Nephron (organoid): ENCODE measurements around the gene ALDH2.
A peak's percentile ranks its signal among the peaks of the same experiment; 100 is the strongest.

Experiments
- H3K27ac Mint-ChIP-seq, 3 experiments: 2 replicates each; pipeline ENCODE4 v1.8.0; 2020; ENCODE audit warnings: mixed read lengths in 3 of 3, mild to moderate bottlenecking in 2 of 3, moderate library complexity in 1 of 3
- H3K27me3 Mint-ChIP-seq: 2 replicates; pipeline ENCODE4 v1.8.0; 2021; ENCODE audit warnings: low read depth, mild to moderate bottlenecking, moderate library complexity, mixed read lengths
- H3K36me3 Mint-ChIP-seq: 2 replicates; pipeline ENCODE4 v1.8.0; 2020; ENCODE audit warnings: low read depth, mixed read lengths
- H3K4me1 Mint-ChIP-seq: 2 replicates; pipeline ENCODE4 v1.8.0; 2020; ENCODE audit warnings: mixed read lengths
- H3K4me3 Mint-ChIP-seq, 3 experiments: 2 replicates each; pipeline ENCODE4 v1.8.0; 2020; ENCODE audit warnings: mild to moderate bottlenecking in 3 of 3, mixed read lengths in 3 of 3, moderate library complexity in 2 of 3
- H3K9me3 Mint-ChIP-seq: 2 replicates; pipeline ENCODE4 v1.8.0; 2020; ENCODE audit warnings: mixed read lengths
- CTCF ChIP-seq, 3 experiments: fragments of 200-600 bp; sonication (generic); IDR thresholded peaks; one replicate each; pipeline ENCODE4 v1.5.0; 2021; ENCODE audit warnings: antibody characterized with exemption in 3 of 3; ENCODE audit not compliant: unreplicated experiment in 3 of 3

Gene ALDH2

GRCh38 chr12:111781085-111781658 lies 14.4 kb downstream of the ALDH2 start:
- Mint-ChIP-seq H3K4me3 (no peak overlapping the region), H3K27me3 (no peaks in the 10 kb centered on the region), H3K27ac (no peak overlapping the region), H3K9me3 (peaks cover 6% of the 10 kb centered on the region), H3K4me1 (peaks cover 8% of the 10 kb centered on the region), H3K36me3 (peaks cover 45% of the 10 kb centered on the region)
- no peak for TF ChIP-seq CTCF (IDR thresholded peaks at IDR 0.05; ENCODE audit: unreplicated experiment in 3 of 3)

DNA sequence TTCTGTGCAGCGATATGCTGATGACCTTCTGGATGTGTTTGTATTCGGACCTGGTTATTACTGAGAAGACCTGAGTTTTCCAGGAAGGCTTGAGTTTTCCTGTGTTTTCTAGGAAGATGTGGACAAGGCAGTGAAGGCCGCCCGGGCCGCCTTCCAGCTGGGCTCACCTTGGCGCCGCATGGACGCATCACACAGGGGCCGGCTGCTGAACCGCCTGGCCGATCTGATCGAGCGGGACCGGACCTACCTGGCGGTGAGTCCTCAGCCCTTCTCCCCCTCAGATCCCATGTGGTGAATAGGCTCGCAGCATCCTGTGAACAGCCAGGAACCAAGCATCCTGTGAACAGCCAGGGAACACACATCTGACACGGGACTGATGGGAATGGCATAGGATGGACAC lies 16.3 kb downstream of the ALDH2 start:
- Mint-ChIP-seq H3K4me3 (no peak overlapping the region), H3K4me1 (peaks cover under 1% of the 10 kb centered on the region), H3K27ac (no peak overlapping the region), H3K27me3 (no peaks in the 10 kb centered on the region), H3K9me3 (peaks cover 6% of the 10 kb centered on the region), H3K36me3 (peaks cover 43% of the 10 kb centered on the region)
- TF ChIP-seq CTCF (IDR thresholded peaks at IDR 0.05; ENCODE audit: unreplicated experiment in 3 of 3): no peak

DNA sequence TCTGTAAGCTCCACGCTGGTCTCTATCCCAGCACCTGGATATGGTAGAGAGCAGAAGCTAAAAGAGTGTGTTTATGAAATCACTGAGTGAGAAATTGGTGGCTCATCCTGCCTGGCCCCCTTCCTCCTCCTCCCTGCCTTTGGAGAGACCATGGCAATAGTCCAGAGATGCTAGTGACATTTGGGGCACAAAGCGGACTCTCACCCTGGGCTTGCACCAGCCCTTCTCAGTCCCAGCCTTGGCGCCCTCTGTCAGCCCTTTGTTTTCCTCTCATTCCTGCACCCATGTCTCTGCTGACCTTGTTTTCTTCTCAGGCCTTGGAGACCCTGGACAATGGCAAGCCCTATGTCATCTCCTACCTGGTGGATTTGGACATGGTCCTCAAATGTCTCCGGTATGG lies 18.2 kb downstream of the ALDH2 start:
- Mint-ChIP-seq H3K9me3 (peaks cover 6% of the 10 kb centered on the region), H3K4me3 (no peak overlapping the region), H3K27me3 (no peaks in the 10 kb centered on the region), H3K4me1 (no peaks in the 10 kb centered on the region), H3K27ac (no peak overlapping the region), H3K36me3 (peaks cover 47% of the 10 kb centered on the region)
- no peak for TF ChIP-seq CTCF (IDR thresholded peaks at IDR 0.05; ENCODE audit: unreplicated experiment in 3 of 3)

- peaks cover 2% of the 10 kb centered on the region for H3K9me3 Mint-ChIP-seq
These were observed 18.9 kb downstream of the ALDH2 start for GRCh38 chr12:111785651-111786050.

GRCh38 chr12:111788178-111788654 lies 21.5 kb downstream of the ALDH2 start:
- Mint-ChIP-seq H3K9me3 (no peaks in the 10 kb centered on the region), H3K4me1 (no peaks in the 10 kb centered on the region), H3K27ac (no peak overlapping the region), H3K4me3 (no peak overlapping the region), H3K27me3 (no peaks in the 10 kb centered on the region), H3K36me3 (peaks cover 33% of the 10 kb centered on the region)
- peak; percentile 17 to 26 (median 21) for TF ChIP-seq CTCF (IDR thresholded peaks at IDR 0.05; ENCODE audit: unreplicated experiment in 3 of 3)

More at GRCh38 chr12:111785651-111786050, 18.9 kb downstream of the ALDH2 start:
- H3K36me3 Mint-ChIP-seq: peaks cover 40% of the 10 kb centered on the region
- H3K4me3 Mint-ChIP-seq: no peak overlapping the region
- no peaks in the 10 kb centered on the region for H3K27me3 Mint-ChIP-seq
- H3K4me1 Mint-ChIP-seq: no peaks in the 10 kb centered on the region
- H3K27ac Mint-ChIP-seq: no peak overlapping the region
- no peak for TF ChIP-seq CTCF (IDR thresholded peaks at IDR 0.05; ENCODE audit: unreplicated experiment in 3 of 3)

DNA sequence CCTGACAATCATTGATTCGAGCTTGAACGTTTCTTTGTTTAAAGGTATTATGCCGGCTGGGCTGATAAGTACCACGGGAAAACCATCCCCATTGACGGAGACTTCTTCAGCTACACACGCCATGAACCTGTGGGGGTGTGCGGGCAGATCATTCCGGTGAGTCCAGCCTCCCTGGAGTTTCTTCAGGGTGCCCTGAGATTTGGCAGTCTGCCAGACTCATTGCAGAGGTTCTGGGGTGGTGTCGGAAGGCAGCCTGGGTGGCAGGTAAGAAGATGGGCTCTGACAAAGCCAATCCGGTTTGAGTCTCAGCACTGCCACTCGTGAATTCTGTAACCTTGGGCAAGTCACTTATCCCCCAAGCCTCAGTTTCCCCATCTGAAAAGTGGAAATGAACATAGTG lies 23.0 kb downstream of the ALDH2 start:
- no peak for TF ChIP-seq CTCF (IDR thresholded peaks at IDR 0.05; ENCODE audit: unreplicated experiment in 3 of 3)
- Mint-ChIP-seq H3K4me1 (no peaks in the 10 kb centered on the region), H3K27me3 (no peaks in the 10 kb centered on the region), H3K36me3 (peaks cover 41% of the 10 kb centered on the region), H3K27ac (no peak overlapping the region), H3K4me3 (no peak overlapping the region), H3K9me3 (no peaks in the 10 kb centered on the region)
